ENCODE measurements around the gene DMKN.
A peak's percentile ranks its signal among the peaks of the same experiment; 100 is the strongest.

The DMKN gene

DNA sequence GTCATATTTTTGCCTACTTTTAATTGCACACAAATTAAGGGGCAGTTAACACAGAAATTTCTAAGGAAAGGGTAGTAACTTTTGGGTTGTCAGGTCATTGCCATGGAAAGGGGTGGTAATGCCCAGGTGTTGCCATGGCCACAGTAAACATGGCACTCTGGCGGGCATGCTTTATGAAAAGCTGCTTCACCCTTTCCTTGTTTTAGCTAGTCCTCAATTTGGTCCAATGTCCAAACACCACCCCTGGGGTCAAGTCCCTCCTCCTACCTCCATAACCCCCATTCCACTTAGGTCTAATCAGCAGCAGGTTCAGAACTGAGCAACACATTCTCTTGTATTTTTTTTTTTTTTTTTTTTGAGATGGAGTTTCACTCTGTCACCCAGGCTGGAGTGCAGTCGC is 58.8 kb downstream of the DMKN start:
- TF ChIP-seq, protein P1, sequence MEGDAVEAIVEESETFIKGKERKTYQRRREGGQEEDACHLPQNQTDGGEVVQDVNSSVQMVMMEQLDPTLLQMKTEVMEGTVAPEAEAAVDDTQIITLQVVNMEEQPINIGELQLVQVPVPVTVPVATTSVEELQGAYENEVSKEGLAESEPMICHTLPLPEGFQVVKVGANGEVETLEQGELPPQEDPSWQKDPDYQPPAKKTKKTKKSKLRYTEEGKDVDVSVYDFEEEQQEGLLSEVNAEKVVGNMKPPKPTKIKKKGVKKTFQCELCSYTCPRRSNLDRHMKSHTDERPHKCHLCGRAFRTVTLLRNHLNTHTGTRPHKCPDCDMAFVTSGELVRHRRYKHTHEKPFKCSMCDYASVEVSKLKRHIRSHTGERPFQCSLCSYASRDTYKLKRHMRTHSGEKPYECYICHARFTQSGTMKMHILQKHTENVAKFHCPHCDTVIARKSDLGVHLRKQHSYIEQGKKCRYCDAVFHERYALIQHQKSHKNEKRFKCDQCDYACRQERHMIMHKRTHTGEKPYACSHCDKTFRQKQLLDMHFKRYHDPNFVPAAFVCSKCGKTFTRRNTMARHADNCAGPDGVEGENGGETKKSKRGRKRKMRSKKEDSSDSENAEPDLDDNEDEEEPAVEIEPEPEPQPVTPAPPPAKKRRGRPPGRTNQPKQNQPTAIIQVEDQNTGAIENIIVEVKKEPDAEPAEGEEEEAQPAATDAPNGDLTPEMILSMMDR (IDR thresholded peaks at IDR 0.05; ENCODE audit: insufficient read depth, low read length), result no peak
- H3K4me3 ChIP-seq (replicated peaks; ENCODE audit: insufficient read depth, low read length), result no peak overlapping the region
- H3K27ac ChIP-seq (replicated peaks), result no peak overlapping the region
- no peak for DNase-seq (ENCODE audit: low read depth in 1 of 2, low spot score in 1 of 2)
- no peaks in the 10 kb centered on the region for H3K27me3 ChIP-seq (ENCODE audit: insufficient read depth, poor library complexity, severe bottlenecking)

DNA sequence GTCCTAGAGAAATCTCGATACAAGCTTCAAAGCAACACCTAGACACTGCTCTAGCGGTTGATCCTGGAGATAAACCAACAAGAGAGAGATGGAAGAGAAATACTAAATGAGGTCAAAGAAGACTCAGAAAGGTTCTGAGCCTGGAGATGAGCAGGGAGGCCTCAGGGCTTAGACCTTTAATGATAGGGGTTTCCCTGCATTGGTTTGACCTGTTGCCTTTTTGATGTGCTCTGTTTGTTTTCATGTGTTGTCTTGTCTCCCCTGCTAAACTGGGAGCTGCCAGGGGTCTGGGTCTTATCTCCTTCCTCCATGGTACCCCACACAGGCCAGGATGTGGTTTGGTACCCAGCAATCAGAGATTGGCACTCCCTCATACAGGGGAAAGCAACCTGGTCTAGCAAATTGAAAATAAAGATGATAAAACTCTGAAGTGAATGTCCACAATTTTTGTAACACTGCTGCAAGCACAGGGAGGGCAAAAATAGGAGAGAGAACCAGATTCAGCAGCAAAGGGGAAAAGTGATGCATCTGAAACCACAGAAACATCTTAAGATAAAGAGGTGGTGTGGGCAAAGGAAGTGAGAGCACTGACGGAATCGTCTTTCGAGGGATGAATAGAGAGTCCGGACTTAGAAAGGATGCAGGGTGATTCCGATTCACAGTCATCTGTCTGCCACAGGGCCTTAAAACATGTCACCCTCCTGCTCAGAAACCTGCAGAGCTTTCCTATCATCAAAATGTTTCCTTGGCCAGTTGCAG is 61.9 kb downstream of the DMKN start:
- Histone ChIP-seq H3K4me3 (replicated peaks; ENCODE audit: insufficient read depth, low read length) (no peak overlapping the region), H3K27me3 (ENCODE audit: insufficient read depth, poor library complexity, severe bottlenecking) (no peaks in the 10 kb centered on the region), H3K27ac (replicated peaks) (no peak overlapping the region)
- TF ChIP-seq, protein P1 (IDR thresholded peaks at IDR 0.05; ENCODE audit: insufficient read depth, low read length), result no peak
- TF ChIP-seq, protein P2, sequence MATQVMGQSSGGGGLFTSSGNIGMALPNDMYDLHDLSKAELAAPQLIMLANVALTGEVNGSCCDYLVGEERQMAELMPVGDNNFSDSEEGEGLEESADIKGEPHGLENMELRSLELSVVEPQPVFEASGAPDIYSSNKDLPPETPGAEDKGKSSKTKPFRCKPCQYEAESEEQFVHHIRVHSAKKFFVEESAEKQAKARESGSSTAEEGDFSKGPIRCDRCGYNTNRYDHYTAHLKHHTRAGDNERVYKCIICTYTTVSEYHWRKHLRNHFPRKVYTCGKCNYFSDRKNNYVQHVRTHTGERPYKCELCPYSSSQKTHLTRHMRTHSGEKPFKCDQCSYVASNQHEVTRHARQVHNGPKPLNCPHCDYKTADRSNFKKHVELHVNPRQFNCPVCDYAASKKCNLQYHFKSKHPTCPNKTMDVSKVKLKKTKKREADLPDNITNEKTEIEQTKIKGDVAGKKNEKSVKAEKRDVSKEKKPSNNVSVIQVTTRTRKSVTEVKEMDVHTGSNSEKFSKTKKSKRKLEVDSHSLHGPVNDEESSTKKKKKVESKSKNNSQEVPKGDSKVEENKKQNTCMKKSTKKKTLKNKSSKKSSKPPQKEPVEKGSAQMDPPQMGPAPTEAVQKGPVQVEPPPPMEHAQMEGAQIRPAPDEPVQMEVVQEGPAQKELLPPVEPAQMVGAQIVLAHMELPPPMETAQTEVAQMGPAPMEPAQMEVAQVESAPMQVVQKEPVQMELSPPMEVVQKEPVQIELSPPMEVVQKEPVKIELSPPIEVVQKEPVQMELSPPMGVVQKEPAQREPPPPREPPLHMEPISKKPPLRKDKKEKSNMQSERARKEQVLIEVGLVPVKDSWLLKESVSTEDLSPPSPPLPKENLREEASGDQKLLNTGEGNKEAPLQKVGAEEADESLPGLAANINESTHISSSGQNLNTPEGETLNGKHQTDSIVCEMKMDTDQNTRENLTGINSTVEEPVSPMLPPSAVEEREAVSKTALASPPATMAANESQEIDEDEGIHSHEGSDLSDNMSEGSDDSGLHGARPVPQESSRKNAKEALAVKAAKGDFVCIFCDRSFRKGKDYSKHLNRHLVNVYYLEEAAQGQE (IDR thresholded peaks at IDR 0.05; ENCODE audit: insufficient replicate concordance, low read depth), result no peak
- no peak for TF ChIP-seq SPI1 (IDR thresholded peaks at IDR 0.05; ENCODE audit: borderline replicate concordance, low read depth)
- TF ChIP-seq POLR2AphosphoS5 (IDR thresholded peaks at IDR 0.05; ENCODE audit: low read depth), result no peak
- TF ChIP-seq GABPA (IDR thresholded peaks at IDR 0.05; ENCODE audit: low read depth), result no peak
- DNase-seq (ENCODE audit: low read depth in 1 of 2, low spot score in 1 of 2), result no peak

DNA sequence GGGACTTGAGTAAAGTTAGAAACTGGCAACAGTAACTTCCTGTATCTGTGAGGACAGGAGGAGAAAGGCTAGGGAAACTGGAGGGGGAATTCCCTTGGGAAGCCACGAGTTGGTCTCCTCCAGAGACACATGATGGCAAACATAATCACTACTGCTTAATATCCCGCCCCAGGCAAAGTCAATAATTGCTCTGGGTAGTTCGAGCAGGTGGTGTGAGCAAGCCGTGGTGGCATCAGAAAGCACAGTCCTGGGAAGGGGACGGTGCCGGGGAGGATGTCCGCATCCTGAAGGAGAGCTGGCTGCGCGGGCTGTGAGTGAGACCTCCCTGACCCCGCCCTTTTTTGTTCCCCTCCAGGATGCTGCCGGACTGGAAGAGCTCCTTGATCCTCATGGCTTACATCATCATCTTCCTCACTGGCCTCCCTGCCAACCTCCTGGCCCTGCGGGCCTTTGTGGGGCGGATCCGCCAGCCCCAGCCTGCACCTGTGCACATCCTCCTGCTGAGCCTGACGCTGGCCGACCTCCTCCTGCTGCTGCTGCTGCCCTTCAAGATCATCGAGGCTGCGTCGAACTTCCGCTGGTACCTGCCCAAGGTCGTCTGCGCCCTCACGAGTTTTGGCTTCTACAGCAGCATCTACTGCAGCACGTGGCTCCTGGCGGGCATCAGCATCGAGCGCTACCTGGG is 63.9 kb downstream of the DMKN start:
- H3K27ac ChIP-seq (replicated peaks), result peak overlapping the region; percentile 59
- TF ChIP-seq GABPA (IDR thresholded peaks at IDR 0.05; ENCODE audit: low read depth) (no peak), POLR2AphosphoS5 (IDR thresholded peaks at IDR 0.05; ENCODE audit: low read depth) (no peak), SPI1 (IDR thresholded peaks at IDR 0.05; ENCODE audit: borderline replicate concordance, low read depth) (no peak)
- TF ChIP-seq, protein P1 (IDR thresholded peaks at IDR 0.05; ENCODE audit: insufficient read depth, low read length), result no peak
- TF ChIP-seq, protein P2 (IDR thresholded peaks at IDR 0.05; ENCODE audit: insufficient replicate concordance, low read depth), result no peak
- no peak overlapping the region for H3K4me3 ChIP-seq (replicated peaks; ENCODE audit: insufficient read depth, low read length)
- no peaks in the 10 kb centered on the region for H3K27me3 ChIP-seq (ENCODE audit: insufficient read depth, poor library complexity, severe bottlenecking)
- no peak for DNase-seq (ENCODE audit: low read depth in 1 of 2, low spot score in 1 of 2)

Data from HL-60 (cell line).